ENCODE data around the gene A2M.

DNA sequence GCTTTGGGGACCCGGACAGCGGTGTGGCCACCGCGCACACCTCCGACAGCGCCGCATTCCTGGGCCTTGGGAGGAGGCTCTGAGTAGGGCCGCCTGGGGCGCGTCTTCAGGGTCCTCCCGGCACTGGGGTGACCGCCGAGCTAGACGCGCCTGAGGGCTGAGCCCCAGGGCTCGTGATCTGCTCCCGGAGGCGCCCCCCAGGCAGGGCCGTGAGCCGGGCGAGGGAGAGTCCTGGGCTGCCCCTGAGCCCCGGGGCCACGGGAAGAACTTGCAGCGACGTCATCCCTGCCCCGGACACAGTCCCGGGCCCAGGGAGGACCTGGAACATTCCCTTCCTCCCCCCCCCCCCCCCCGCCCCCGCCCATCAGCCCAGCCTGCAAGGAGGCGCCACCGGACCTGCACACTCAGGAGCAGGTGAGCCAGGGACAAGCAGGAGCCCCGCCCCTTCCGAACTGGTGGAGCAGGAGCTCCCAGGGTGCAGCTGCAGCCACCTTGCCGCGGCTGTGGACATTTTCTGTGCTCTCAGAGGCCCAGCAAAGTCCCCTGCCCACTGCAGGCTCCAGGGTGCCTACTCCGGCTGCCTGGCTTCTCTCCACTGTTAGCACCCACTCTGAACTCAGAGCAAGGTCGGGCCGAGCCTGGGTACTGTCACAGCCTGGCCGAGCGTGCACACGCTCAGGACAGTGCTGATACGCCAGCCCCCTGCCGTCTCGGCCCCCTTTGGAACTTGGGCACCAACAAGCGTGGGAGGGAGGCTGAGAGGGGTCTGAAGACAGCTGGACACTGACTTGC is 50.7 kb downstream of the A2M start:
- TF ChIP-seq EZH2 (IDR thresholded peaks at IDR 0.05) (no peak), FOXP2 (optimal IDR thresholded peaks at IDR 0.05; ENCODE audit: control extremely low read depth, extremely low read length, insufficient read depth) (no peak), POLR2AphosphoS5 (IDR thresholded peaks at IDR 0.05; ENCODE audit: borderline replicate concordance, low read depth, low read length) (no peak)

Data from SK-N-MC (cell line).